NT2/D1 (cell line): ENCODE measurements around the gene DDX31.

Experiments used
- SUZ12 ChIP-seq: IDR thresholded peaks from 2 replicates; pipeline ENCODE4 v1.6.1; 2011; ENCODE audit not compliant: insufficient read length, insufficient read depth; ENCODE audit errors: extremely low read depth
- YY1 ChIP-seq: IDR thresholded peaks from 2 replicates; pipeline ENCODE4 v1.6.1; 2011; ENCODE audit not compliant: insufficient read length, insufficient read depth
- ZNF274 ChIP-seq: IDR thresholded peaks from 2 replicates; pipeline ENCODE4 v1.6.1; 2011; ENCODE audit warnings: mild to moderate bottlenecking, low read depth, low read length

GRCh38 chr9:132589148-132590036, 80.4 kb downstream of the DDX31 start:
- TF ChIP-seq SUZ12 (peak; percentile 91), YY1 (no peak), ZNF274 (no peak)
